Panc1 (cell line): ENCODE data around the gene DPH2. TPM values are rescaled to one million over a fixed set of nuclear protein-coding genes. Genes with fewer than 3 reads are reported as not detected.

Experiments
- ATAC-seq: fragments of 200-7000 bp; cut with Tn5 transposase; 2 replicates; pipeline ENCODE4 v1.9.1; 2020; ENCODE audit warnings: mild to moderate bottlenecking, moderate library complexity
- BruUV-seq: library from RNA; stranded (reverse); fragments of 400-500 nt; replicated peaks from 2 replicates; lab custom pipeline; 2021; lab: Mats Ljungman, UMichigan
- CTCF ChIA-PET: fragments of 300-600 bp; sonication (Branson Sonifier 250); formaldehyde crosslinking; loops from one replicate; lab custom pipeline; 2022; ENCODE audit warnings: antibody characterized with exemption; lab: Charles Lee
- POLR2A ChIA-PET: fragments of 300-600 bp; sonication (Branson Sonifier 250); formaldehyde crosslinking; loops from one replicate; lab custom pipeline; 2022; ENCODE audit warnings: antibody characterized with exemption; lab: Charles Lee
- DNase-seq: peaks from one replicate; pipeline ENCODE4 v3.0.0-alpha.2; 2010; ENCODE audit warnings: low read depth, low spot score
- H3K27ac ChIP-seq: 2 replicates; pipeline ENCODE4 v1.5.1; 2011; ENCODE audit warnings: mild to moderate bottlenecking, low read length, inconsistent platforms
- H3K27me3 ChIP-seq: fragments of 200-500 bp; sonication (Bioruptor generic); 2 replicates; pipeline ENCODE4 v1.6.0; 2014; ENCODE audit warnings: low read length, inconsistent platforms; ENCODE audit not compliant: control insufficient read depth, insufficient read depth
- H3K36me3 ChIP-seq: fragments of 200-500 bp; sonication (Bioruptor generic); 2 replicates; pipeline ENCODE4 v1.5.1; 2014; ENCODE audit warnings: inconsistent platforms, mild to moderate bottlenecking, low read length, moderate library complexity; ENCODE audit not compliant: control insufficient read depth, insufficient read depth
- H3K4me1 ChIP-seq: 2 replicates; pipeline ENCODE4 v1.5.1; 2011; ENCODE audit warnings: inconsistent platforms, mild to moderate bottlenecking, low read length, moderate library complexity; ENCODE audit not compliant: control insufficient read depth, insufficient read depth
- H3K4me3 ChIP-seq, 2 experiments: 2 replicates each; pipeline ENCODE4 v1.5.1; 2011 to 2012; ENCODE audit warnings: low read depth in 2 of 2, low read length in 2 of 2, mild to moderate bottlenecking in 2 of 2, inconsistent platforms in 1 of 2, moderate library complexity in 1 of 2
- H3K9me3 ChIP-seq: fragments of 200-500 bp; sonication (Bioruptor generic); 2 replicates; pipeline ENCODE4 v1.5.1; 2014; ENCODE audit warnings: low read depth, mild to moderate bottlenecking, inconsistent platforms, low read length, moderate library complexity; ENCODE audit not compliant: control insufficient read depth, insufficient read depth
- POLR2AphosphoS5 ChIP-seq: IDR thresholded peaks from 2 replicates; pipeline ENCODE4 v1.6.1; 2012; ENCODE audit warnings: mild to moderate bottlenecking, low read depth, low read length, moderate library complexity
- SIN3A ChIP-seq: IDR thresholded peaks from 2 replicates; pipeline ENCODE4 v1.6.1; 2012; ENCODE audit warnings: low read depth, mild to moderate bottlenecking, low read length, moderate library complexity, borderline replicate concordance; ENCODE audit not compliant: insufficient read depth
- TCF7L2 ChIP-seq: IDR thresholded peaks from 2 replicates; pipeline ENCODE4 v1.6.1; 2011; ENCODE audit warnings: mild to moderate bottlenecking, low read depth, low read length, inconsistent platforms
- in situ Hi-C: cut with HindIII; loops from 2 replicates; pipeline ENCODE4 v1.10.0; 2016; ENCODE audit warnings: low sequenced_read_pairs, low pct_unique_long_range_greater_than_20kb
- intact Hi-C: fragments of 100-400 bp; cut with micrococcal nuclease; formaldehyde crosslinking; loops from one replicate; pipeline ENCODE4 v1.10.0; 2022; ENCODE audit not compliant: unreplicated experiment
- total RNA-seq: library from RNA; stranded (reverse); gene quantifications from one replicate; pipeline ENCODE4 v1.2.1, GENCODE V29; 2021; ENCODE audit not compliant: unreplicated experiment
- TF ChIP-seq, protein P1 (sequence below): fragments of 450-650 bp; IDR thresholded peaks from 2 replicates; pipeline ENCODE4 v1.5.1; 2017; ENCODE audit warnings: mild to moderate bottlenecking
- TF ChIP-seq, protein P2 (sequence below), 2 experiments: IDR thresholded peaks; 2 replicates each; pipeline ENCODE4 v1.6.1; 2011 to 2012; ENCODE audit warnings: low read depth in 2 of 2, control low read depth in 1 of 2, low read length in 1 of 2, mild to moderate bottlenecking in 1 of 2, moderate library complexity in 1 of 2; ENCODE audit not compliant: insufficient read depth in 1 of 2

The DPH2 gene
- total RNA-seq, 1 experiment from 2014 or later, result 76.0 TPM

DNA sequence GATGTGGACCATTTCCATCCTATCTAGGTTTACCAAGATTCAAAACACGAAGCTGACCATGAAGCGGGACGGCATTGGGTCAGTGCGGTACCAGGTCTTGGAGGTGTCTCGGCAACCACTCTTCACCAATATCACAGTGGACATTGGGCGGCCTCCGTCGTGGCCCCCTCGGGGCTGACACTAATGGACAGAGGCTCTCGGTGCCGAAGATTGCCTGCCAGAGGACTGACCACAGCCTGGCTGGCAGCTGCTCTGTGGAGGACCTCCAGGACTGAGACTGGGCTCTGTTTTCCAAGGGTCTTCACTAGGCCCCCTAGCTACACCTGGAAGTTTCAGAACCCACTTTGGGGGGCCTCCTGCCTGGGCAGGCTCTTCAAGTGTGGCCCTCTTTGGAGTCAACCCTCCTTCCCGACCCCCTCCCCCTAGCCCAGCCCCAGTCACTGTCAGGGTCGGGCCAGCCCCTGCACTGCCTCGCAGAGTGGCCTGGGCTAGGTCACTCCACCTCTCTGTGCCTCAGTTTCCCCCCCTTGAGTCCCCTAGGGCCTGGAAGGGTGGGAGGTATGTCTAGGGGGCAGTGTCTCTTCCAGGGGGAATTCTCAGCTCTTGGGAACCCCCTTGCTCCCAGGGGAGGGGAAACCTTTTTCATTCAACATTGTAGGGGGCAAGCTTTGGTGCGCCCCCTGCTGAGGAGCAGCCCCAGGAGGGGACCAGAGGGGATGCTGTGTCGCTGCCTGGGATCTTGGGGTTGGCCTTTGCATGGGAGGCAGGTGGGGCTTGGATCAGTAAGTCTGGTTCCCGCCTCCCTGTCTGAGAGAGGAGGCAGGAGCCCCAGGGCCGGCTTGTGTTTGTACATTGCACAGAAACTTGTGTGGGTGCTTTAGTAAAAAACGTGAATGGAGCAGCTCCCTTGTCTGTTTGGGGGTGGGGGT is 20.7 kb downstream of the DPH2 start:
- in situ Hi-C loops (no loop called here), intact Hi-C loops (loop anchor here (5.0 kb wide), 1 partner anchor 47 kb away; no protein-coding TSS in a partner anchor)
- no peaks in the 10 kb centered on the region for H3K9me3 ChIP-seq
- POLR2A ChIA-PET, result no interaction called here
- no peaks in the 10 kb centered on the region for H3K27me3 ChIP-seq
- ATAC-seq (peak; percentile 38), DNase-seq (no peak)
- peak overlapping the region; percentile 60 to 82 for H3K4me3 ChIP-seq
- BruUV-seq, result no TSS peak
- 0 out of 2 replicates have a peak, but pooled peaks cover 1% of the 10 kb centered on the region for H3K36me3 ChIP-seq
- peak overlapping the region; percentile 92 for H3K27ac ChIP-seq
- peaks cover 16% of the 10 kb centered on the region for H3K4me1 ChIP-seq
- TF ChIP-seq, protein P1, sequence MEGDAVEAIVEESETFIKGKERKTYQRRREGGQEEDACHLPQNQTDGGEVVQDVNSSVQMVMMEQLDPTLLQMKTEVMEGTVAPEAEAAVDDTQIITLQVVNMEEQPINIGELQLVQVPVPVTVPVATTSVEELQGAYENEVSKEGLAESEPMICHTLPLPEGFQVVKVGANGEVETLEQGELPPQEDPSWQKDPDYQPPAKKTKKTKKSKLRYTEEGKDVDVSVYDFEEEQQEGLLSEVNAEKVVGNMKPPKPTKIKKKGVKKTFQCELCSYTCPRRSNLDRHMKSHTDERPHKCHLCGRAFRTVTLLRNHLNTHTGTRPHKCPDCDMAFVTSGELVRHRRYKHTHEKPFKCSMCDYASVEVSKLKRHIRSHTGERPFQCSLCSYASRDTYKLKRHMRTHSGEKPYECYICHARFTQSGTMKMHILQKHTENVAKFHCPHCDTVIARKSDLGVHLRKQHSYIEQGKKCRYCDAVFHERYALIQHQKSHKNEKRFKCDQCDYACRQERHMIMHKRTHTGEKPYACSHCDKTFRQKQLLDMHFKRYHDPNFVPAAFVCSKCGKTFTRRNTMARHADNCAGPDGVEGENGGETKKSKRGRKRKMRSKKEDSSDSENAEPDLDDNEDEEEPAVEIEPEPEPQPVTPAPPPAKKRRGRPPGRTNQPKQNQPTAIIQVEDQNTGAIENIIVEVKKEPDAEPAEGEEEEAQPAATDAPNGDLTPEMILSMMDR, result peak; percentile 49
- TF ChIP-seq TCF7L2 (no peak), SIN3A (no peak), POLR2AphosphoS5 (no peak)
- CTCF ChIA-PET, result no interaction called here

DNA sequence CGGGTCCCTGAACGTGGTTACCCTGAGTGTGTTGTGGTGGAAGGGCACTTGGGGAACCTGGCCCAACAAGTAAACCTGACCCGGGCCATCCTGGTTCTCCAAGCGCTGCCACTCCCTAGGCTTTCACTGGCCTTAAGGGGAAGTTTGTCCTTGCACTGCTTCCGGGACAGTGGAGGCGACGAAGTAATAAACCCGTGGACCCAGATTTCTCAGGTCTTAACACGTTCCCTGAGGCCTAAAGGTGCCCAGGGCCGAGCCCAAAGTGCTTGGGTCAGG is 21.3 kb downstream of the DPH2 start:
- ChIA-PET CTCF (no interaction called here), POLR2A (no interaction called here)
- Histone ChIP-seq H3K36me3 (no peaks in the 10 kb centered on the region), H3K27me3 (no peaks in the 10 kb centered on the region), H3K9me3 (no peaks in the 10 kb centered on the region), H3K4me1 (peaks cover 16% of the 10 kb centered on the region), H3K27ac (peak overlapping the region; percentile 92), H3K4me3 (peak overlapping the region; percentile 60 to 82)
- intact Hi-C loops (loop anchor here (5.0 kb wide), 1 partner anchor 46 kb away; no protein-coding TSS in a partner anchor), in situ Hi-C loops (no loop called here)
- TF ChIP-seq, protein P1, result no peak
- TF ChIP-seq POLR2AphosphoS5, result peak; percentile 87
- no TSS peak for BruUV-seq
- ATAC-seq (peak; percentile 56), DNase-seq (no peak)

DNA sequence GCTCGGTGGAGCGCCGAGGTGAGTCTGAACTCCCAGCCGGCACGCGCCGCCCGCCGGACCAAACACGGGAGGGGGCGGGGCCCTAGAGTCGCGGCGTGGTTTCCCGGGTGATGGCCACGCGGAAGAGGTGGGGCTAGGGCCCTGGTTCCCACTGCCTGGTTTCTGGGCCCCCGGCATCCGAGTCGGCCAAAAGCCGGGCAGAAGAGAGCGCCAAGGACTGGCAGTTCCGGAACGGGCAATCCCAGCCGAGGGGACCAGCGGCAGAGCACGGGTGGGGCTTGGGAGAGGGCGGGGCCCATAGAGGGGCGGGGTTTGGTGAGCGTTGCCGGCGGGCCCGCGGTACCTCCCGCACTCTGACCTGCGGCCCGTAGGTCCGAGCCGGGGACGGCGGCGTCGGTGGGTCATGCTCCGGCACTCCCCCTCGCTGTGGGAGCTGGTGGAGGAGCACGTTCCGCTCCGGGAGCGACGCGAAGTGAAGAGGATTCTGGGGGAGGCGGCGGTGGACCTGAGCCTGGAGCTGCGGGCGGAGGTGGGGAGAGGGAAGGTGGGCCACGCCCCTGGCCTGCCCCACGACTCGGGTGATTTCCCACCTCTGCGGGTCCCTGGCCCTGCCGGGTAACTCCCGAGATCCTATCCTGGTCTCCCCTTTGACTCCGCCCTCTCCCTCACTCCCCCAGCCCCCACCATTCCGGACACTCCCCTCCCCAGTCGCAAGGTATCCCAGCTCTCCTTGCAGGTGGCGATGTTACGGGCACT is 21.8 kb downstream of the DPH2 start, which contains the start of gene CCDC24:
CCDC24 (plus strand) TSS at position 124 of the 756 bp plus-strand sequence; CDS start at position 404, 280 bp downstream.
- intact Hi-C loops (loop anchor here (5.0 kb wide), 1 partner anchor 46 kb away; no protein-coding TSS in a partner anchor), in situ Hi-C loops (no loop called here)
- Histone ChIP-seq H3K36me3 (no peaks in the 10 kb centered on the region), H3K27me3 (no peaks in the 10 kb centered on the region), H3K4me1 (peaks cover 16% of the 10 kb centered on the region), H3K4me3 (peak within 1 kb of the TSS; percentile 60 to 82), H3K27ac (peak within 1 kb of the TSS; percentile 92), H3K9me3 (no peaks in the 10 kb centered on the region)
- POLR2A ChIA-PET, result interaction anchor here (0.6 to 0.7 kb wide), 3 partner anchors 19 to 1024 kb away, joined by 3 to 7 read pairs (median 4); no protein-coding TSS in a partner anchor
- BruUV-seq, result no TSS peak
- TF ChIP-seq, protein P2, sequence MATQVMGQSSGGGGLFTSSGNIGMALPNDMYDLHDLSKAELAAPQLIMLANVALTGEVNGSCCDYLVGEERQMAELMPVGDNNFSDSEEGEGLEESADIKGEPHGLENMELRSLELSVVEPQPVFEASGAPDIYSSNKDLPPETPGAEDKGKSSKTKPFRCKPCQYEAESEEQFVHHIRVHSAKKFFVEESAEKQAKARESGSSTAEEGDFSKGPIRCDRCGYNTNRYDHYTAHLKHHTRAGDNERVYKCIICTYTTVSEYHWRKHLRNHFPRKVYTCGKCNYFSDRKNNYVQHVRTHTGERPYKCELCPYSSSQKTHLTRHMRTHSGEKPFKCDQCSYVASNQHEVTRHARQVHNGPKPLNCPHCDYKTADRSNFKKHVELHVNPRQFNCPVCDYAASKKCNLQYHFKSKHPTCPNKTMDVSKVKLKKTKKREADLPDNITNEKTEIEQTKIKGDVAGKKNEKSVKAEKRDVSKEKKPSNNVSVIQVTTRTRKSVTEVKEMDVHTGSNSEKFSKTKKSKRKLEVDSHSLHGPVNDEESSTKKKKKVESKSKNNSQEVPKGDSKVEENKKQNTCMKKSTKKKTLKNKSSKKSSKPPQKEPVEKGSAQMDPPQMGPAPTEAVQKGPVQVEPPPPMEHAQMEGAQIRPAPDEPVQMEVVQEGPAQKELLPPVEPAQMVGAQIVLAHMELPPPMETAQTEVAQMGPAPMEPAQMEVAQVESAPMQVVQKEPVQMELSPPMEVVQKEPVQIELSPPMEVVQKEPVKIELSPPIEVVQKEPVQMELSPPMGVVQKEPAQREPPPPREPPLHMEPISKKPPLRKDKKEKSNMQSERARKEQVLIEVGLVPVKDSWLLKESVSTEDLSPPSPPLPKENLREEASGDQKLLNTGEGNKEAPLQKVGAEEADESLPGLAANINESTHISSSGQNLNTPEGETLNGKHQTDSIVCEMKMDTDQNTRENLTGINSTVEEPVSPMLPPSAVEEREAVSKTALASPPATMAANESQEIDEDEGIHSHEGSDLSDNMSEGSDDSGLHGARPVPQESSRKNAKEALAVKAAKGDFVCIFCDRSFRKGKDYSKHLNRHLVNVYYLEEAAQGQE (IDR thresholded peaks at IDR 0.05; ENCODE audit: insufficient read depth in 1 of 2, low read depth in 2 of 2, low read length in 1 of 2), result no peak
- peak; percentile 68 for TF ChIP-seq POLR2AphosphoS5
- TF ChIP-seq, protein P1, result no peak
- no peak for TF ChIP-seq TCF7L2
- 0 out of 2 replicates have a peak, but pooled peaks have one; percentile 72 for TF ChIP-seq SIN3A
- CTCF ChIA-PET, result no interaction called here
- ATAC-seq (peak; percentile 85), DNase-seq (no peak)
